ENCODE results near the gene DTX4.

GRCh38 chr11:59208956-59209355 is 37.0 kb downstream of the DTX4 start:
- TF ChIP-seq, protein P1, sequence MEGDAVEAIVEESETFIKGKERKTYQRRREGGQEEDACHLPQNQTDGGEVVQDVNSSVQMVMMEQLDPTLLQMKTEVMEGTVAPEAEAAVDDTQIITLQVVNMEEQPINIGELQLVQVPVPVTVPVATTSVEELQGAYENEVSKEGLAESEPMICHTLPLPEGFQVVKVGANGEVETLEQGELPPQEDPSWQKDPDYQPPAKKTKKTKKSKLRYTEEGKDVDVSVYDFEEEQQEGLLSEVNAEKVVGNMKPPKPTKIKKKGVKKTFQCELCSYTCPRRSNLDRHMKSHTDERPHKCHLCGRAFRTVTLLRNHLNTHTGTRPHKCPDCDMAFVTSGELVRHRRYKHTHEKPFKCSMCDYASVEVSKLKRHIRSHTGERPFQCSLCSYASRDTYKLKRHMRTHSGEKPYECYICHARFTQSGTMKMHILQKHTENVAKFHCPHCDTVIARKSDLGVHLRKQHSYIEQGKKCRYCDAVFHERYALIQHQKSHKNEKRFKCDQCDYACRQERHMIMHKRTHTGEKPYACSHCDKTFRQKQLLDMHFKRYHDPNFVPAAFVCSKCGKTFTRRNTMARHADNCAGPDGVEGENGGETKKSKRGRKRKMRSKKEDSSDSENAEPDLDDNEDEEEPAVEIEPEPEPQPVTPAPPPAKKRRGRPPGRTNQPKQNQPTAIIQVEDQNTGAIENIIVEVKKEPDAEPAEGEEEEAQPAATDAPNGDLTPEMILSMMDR (IDR thresholded peaks at IDR 0.05; ENCODE audit: insufficient read depth, low read depth, low read length), result no peak
- no peak for TF ChIP-seq EZH2 (IDR thresholded peaks at IDR 0.05; ENCODE audit: insufficient read depth, low read length)

All from astrocyte (in vitro differentiated cells and primary cell).